ENCODE results near the gene PROK1.
"Not testable (repeated sequence)": the region's sequence is repeated elsewhere in the genome, so short reads cannot be mapped to it uniquely, and the experiment has no call there.

PROK1 gene

GRCh38 chr1:110434946-110435345 lies 16.0 kb upstream of the PROK1 start:
- DNase-seq: no peak

- no peak for DNase-seq
Measured at GRCh38 chr1:110436635-110437034, 14.3 kb upstream of the PROK1 start.

- DNase-seq: not testable (repeated sequence)
Measured at GRCh38 chr1:110437645-110438299, 13.2 kb upstream of the PROK1 start.

GRCh38 chr1:110438893-110439292 lies 12.1 kb upstream of the PROK1 start:
- no peak for DNase-seq

DNA sequence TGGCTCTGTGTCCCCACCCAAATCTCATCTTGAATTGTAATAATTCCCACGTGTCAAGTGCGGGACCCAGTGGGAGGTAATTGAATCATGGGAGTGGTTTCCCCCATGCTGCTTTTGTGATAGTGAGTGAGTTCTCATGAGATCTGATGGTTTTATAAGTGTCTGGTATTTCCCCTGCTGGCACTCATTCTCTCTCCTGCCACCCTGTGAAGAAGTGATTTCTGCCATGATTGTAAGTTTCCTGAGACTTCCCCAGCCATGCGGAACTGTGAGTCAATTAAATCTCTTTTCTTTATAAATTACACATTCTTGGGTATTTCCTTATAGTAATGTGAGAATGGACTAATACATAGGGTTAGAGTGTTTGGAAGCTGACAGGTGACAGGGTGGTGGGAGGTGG lies 11.1 kb upstream of the PROK1 start:
- not testable (repeated sequence) for DNase-seq

- DNase-seq: no peak
Measured at GRCh38 chr1:110440877-110441276, 10.1 kb upstream of the PROK1 start.

DNA sequence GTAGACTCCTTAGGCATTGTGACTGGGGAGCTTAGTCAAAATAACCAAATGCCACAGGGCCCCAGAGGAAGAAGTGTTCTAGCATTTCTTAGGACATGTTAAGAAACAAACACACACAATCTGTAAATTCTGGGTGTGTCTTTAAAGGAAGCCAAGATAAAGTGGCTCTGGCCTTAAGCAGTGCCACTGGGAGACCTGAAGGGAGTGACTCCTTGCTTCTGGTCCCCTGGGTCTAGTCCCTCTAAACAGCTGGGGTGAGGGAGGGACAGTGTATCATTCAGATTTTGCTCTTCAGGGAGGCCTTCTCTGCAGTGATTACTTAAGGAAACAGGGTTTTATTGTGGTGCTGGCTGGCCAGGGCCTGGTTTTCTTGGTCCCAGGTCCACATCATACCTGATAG lies 9.1 kb upstream of the PROK1 start:
- DNase-seq: no peak

GRCh38 chr1:110443451-110443850 lies 7.5 kb upstream of the PROK1 start:
- no peak for DNase-seq

DNA sequence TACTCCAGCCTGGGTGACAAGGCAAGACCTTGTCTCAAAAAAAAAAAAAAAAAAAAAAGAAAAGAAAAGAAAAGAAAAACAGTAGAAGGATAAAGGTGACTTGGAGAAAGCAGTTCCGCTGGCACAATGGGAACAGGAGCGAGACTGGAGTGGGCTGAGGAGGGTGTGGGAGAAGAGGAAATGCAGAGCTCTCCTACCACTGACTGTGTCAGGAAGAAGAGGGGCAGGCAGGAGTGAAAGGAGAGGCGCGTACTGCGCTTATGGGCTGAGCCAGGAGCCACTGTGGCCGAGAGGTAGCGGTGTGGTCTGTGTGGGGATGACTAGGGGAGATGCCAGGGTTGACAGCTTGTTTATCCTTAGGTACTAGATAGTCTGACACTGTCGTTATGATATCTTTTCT lies 6.4 kb upstream of the PROK1 start:
- no peak for DNase-seq

DNA sequence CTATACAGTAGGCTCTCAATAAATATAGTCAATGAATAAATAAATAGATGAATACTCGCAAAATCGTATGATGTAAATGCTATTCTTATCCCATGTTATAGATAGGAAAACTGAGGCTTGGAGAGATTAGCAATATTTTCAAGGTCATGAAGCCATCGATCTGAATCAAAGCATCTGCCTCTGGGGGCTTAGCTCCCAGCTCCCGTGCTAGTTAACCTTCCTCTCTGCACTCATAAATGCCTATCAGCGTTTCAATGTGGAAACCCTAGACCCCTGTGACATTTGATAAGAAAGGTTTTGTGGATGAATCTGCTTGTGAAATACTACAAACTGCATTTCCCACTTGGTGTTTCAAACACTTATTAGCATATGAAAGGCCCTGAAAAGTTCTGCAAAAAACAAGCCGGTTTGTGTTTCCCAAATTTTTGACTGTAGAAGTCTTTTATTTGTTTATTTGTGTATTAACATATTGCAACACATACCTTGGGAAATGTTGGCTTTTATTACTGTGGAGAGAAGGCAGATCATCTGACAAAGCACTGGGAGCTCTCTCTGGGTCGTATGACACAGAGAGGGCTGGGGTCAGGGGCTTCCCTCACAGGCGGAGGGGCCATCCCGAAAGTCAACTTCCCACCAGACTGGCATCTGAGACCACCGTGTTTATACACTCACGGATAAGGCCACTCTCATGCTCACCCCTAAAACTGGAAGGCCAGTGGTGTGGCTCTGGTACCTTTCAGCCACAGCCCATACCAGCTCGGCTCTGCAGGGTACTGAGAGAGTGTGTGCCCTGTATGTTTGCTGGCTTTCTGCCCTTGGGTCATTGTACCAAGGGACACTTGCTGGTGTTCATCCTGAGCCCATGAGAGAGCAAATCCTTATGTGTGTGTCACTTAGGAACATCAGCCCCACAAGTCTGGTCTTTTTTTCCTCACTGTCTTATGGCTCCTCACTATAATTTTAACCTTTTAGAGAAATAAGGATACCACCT lies 993 bp upstream of the PROK1 start:
- no peak for DNase-seq

DNA sequence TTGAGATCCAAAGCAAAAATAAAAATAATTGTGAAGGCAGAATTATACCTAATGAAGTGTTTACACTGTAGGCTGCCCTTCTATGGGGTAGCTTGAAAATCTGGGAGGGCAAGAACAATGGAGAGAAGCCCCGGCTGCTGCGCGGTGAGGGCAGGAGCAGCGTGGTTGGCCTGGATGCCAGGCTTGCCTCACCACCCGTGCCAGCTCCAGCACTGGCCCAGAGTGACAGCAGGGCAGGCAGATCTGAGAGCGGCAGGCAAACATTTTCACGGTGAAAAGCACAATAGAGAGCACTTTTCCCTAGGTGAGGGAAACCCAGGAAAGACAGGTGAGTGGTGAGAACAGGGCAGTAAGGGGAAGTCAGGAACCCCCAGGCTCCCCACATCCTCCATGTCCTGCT lies 1.4 kb downstream of the PROK1 start:
- no peak for DNase-seq

- no peak for DNase-seq
Measured at GRCh38 chr1:110453829-110454228, 2.9 kb downstream of the PROK1 start.

- DNase-seq: no peak
Measured at GRCh38 chr1:110454328-110454727, 3.4 kb downstream of the PROK1 start.

DNA sequence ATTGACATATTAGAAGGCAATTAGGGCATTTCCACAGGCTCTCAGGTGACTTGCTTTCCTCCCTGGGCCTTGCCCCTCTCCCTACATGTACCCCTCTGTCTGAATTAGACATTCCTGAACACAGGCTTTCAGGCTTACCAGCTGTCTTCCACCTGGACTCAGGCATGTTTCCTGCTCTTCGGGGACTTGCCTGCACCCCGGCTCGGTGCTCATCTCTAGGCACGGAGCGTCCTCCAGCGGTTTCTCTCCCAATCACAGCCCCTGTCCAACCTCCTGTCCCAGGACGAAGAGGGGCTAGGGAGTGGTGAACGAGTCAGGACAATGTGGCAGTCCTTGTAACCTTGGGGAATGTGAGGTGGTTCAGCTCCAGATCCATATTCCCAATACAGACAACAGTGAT lies 4.2 kb downstream of the PROK1 start:
- DNase-seq: no peak

- no peak for DNase-seq
Measured at GRCh38 chr1:110457206-110457605, 6.3 kb downstream of the PROK1 start.

GRCh38 chr1:110460253-110461220 lies 9.6 kb downstream of the PROK1 start:
- DNase-seq: peak; percentile 84

GRCh38 chr1:110462093-110462492 lies 11.1 kb downstream of the PROK1 start:
- no peak for DNase-seq

DNA sequence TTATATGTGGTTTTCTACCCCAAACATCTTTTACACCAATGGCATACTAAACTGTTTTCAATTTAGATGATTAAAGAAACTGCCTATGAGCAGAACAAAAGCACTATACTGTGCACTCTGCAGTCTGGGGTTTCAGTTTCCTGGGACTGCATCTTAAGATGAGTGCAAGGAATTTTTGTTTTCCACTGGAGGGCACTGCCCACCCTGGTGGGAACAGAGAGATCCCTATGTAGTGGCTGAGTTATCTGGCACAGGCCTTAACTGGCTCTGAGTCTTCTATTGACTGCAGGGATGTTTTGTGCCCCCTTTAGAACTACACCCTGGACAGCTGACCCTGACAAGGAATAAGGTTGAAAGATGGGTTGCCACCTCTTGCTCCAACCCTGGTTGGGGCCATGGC lies 12.0 kb downstream of the PROK1 start:
- no peak for DNase-seq

- DNase-seq: no peak
Measured at GRCh38 chr1:110463725-110464124, 12.8 kb downstream of the PROK1 start.

GRCh38 chr1:110464340-110464739 lies 13.4 kb downstream of the PROK1 start:
- no peak for DNase-seq

- DNase-seq: no peak
Measured at GRCh38 chr1:110465038-110465813, 14.3 kb downstream of the PROK1 start.

DNA sequence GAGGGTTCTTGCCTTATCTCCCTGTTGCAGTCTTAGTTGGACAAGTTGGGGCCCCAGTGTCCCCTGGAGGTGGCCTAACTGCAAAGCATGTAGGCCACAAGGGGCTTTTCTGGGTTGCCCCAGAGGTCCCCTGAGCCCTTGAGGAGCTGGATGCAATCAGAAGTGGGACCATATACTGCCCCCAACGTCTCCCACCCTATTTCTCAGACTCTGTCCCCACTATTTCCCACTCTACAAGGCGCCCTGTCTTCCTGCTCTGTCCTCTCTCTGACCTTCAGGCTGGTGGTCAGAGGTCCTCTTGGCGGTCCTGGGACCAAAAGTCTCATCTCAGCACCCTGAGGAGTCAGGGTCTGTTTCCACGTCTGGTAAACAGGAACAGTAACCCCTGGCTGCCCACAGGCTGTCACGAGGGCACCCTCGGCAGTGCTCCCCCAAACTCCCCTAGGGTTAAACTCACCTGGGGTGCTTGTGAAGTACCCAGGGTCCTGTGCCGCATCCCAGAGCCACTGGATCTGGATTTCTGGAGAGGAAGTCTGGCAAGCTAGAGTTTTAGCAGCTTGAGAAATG lies 14.9 kb downstream of the PROK1 start:
- DNase-seq: no peak
